ENCODE measurements around the gene SFTPB.

- TF ChIP-seq CTCF (IDR thresholded peaks at IDR 0.05) (no peak), EZH2phosphoT487 (IDR thresholded peaks at IDR 0.05) (no peak), EZH2 (IDR thresholded peaks at IDR 0.05) (no peak)
These were observed 27.1 kb upstream of the SFTPB start for GRCh38 chr2:85695121-85695520.
